Right atrium auricular region (tissue), 2 donors: ENCODE results near the gene ZNF682. TPM values are rescaled to one million over a fixed set of nuclear protein-coding genes. Genes with fewer than 3 reads are reported as not detected.
"Not testable (repeated sequence)": the region's sequence is repeated elsewhere in the genome, so short reads cannot be mapped to it uniquely, and the experiment has no call there.

Experiments
- DNase-seq: peaks from one replicate; pipeline ENCODE4 v3.0.0-alpha.2; 2019; ENCODE audit warnings: low spot score
- H3K27ac ChIP-seq, 2 donors: fragments of 200-600 bp; sonication (generic); 1 replicate in 1 of 2; 2 replicates in 1 of 2; pipeline ENCODE4 v1.5.1; 2016 to 2019
- H3K27me3 ChIP-seq, 2 donors: fragments of 200-600 bp; sonication (generic); one replicate each; pipeline versions ENCODE4 v1.5.1 to v1.6.0; 2017 to 2019
- H3K36me3 ChIP-seq: fragments of 200-600 bp; sonication (generic); one replicate; pipeline ENCODE4 v1.5.1; 2016
- H3K4me1 ChIP-seq, 2 donors: fragments of 200-600 bp; sonication (generic); one replicate each; pipeline versions ENCODE4 v1.5.1 to v1.6.0; 2017 to 2019
- H3K4me3 ChIP-seq, 2 donors: fragments of 200-600 bp; sonication (generic); 1 replicate in 1 of 2; 2 replicates in 1 of 2; pipeline ENCODE4 v1.5.1; 2017 to 2019; ENCODE audit warnings: mild to moderate bottlenecking in 1 of 2, moderate library complexity in 1 of 2
- H3K9me3 ChIP-seq, 2 donors: fragments of 200-600 bp; sonication (generic); one replicate each; pipeline ENCODE4 v1.5.1; 2019
- total RNA-seq, 2 donors: library from RNA; depleted of rRNA; stranded (reverse); fragments of >200 nt; gene quantifications; one replicate each; pipeline ENCODE4 v1.1.0, GENCODE V29; 2016
- TF ChIP-seq, protein P1 (sequence below), 2 donors: fragments of 200-600 bp; sonication (generic); IDR thresholded peaks; one replicate each; pipeline ENCODE4 v1.5.1; 2019; ENCODE audit warnings: antibody characterized with exemption in 2 of 2

ZNF682 gene
- total RNA-seq, 2 donors from 2014 or later, result 1.4 to 4.4 TPM

DNA sequence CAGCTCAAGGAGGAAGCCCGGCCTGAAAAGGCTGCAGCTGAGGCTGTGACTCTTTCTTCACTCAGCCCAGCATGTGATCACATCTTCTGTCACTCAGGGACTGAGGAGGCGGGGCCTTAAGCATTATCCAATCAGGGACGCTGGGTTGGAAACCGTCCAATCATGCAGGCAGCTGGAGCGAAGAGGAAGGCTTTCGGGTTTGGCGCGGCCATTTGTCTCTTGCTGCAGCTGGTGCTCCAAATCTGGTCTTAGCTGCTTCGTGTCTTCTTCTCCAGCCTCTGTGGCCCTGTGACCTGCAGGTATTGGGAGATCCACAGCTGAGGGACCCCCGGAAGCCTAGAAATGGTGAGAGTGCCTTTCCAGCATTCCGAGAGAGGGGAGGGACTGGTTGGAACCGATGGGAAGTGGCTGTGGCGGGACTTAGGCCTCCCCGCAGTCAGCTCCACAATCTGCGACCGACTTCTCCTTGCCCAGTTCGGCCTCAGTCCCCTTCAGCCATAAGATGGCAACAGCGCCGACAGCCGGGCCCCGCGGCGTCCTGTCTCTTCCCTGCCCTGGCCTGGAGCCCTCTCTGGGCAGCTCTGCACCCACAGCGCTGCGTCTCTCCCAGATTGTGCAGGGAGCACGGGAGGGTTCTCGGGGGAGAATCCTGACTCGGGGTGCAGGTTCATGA, 38.6 kb upstream of the ZNF682 start, which contains the start of gene ZNF90:
ZNF90 (plus strand) TSS at position 210 of the 673 bp plus-strand sequence; CDS start at position 343, 133 bp downstream.
- H3K27ac ChIP-seq, result peak within 1 kb of the TSS; percentile 17 to 60
- peak within 1 kb of the TSS; percentile 42 to 65 for H3K4me3 ChIP-seq
- no peaks in the 10 kb centered on the region for H3K4me1 ChIP-seq
- TF ChIP-seq, protein P1, sequence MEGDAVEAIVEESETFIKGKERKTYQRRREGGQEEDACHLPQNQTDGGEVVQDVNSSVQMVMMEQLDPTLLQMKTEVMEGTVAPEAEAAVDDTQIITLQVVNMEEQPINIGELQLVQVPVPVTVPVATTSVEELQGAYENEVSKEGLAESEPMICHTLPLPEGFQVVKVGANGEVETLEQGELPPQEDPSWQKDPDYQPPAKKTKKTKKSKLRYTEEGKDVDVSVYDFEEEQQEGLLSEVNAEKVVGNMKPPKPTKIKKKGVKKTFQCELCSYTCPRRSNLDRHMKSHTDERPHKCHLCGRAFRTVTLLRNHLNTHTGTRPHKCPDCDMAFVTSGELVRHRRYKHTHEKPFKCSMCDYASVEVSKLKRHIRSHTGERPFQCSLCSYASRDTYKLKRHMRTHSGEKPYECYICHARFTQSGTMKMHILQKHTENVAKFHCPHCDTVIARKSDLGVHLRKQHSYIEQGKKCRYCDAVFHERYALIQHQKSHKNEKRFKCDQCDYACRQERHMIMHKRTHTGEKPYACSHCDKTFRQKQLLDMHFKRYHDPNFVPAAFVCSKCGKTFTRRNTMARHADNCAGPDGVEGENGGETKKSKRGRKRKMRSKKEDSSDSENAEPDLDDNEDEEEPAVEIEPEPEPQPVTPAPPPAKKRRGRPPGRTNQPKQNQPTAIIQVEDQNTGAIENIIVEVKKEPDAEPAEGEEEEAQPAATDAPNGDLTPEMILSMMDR (IDR thresholded peaks at IDR 0.05), result no peak
- H3K36me3 ChIP-seq, result no peaks in the 10 kb centered on the region
- peak; percentile 99 for DNase-seq
- H3K27me3 ChIP-seq, result no peaks in the 10 kb centered on the region
- no peaks in the 10 kb centered on the region for H3K9me3 ChIP-seq

DNA sequence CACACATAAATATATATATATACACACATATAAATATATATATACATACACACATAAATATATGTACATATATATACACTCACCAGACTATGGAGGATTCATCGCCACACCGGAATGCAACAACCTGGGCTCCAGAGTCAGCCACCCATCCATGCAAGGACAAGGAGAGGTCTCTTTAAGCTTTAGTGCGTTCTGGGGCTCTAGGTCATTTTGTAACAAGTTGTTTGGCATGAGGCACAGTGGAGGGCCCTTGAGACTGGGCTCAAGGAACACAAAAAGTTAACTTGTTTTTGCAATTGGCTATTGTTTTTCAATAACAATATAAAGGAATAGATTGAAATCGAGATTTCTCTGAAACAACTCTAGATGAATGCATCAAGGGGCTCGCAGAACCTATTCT, 33.6 kb upstream of the ZNF682 start:
- no peak overlapping the region for H3K4me3 ChIP-seq
- no peaks in the 10 kb centered on the region for H3K36me3 ChIP-seq
- H3K9me3 ChIP-seq, result no peaks in the 10 kb centered on the region
- DNase-seq, result no peak
- H3K27me3 ChIP-seq, result no peaks in the 10 kb centered on the region
- TF ChIP-seq, protein P1 (IDR thresholded peaks at IDR 0.05), result no peak
- no peak overlapping the region for H3K27ac ChIP-seq
- no peaks in the 10 kb centered on the region for H3K4me1 ChIP-seq

GRCh38 chr19:20070691-20071090, 31.4 kb upstream of the ZNF682 start:
- TF ChIP-seq, protein P1 (IDR thresholded peaks at IDR 0.05), result no peak
- no peaks in the 10 kb centered on the region for H3K4me1 ChIP-seq
- no peaks in the 10 kb centered on the region for H3K9me3 ChIP-seq
- no peak overlapping the region for H3K4me3 ChIP-seq
- no peaks in the 10 kb centered on the region for H3K27me3 ChIP-seq
- DNase-seq, result no peak
- H3K27ac ChIP-seq, result no peak overlapping the region
- no peaks in the 10 kb centered on the region for H3K36me3 ChIP-seq

DNA sequence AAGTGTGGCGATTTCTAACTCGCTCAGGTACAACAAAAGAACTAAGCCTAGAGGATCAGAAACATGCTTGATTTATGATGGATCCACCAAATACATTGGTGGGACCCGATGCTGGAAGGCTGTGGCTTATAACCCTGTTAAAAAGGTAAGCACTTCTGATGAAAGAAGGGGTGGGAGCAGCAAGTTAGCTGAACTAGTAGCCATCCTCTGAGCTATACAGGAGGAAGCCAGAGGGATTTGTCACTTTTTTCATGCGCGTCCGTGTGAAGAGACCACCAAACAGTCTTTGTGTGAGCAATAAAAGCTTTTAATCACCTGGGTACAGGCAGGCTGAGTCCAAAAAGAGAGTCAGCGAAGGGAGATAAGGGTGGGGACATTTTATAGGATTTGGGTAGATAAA, 29.3 kb upstream of the ZNF682 start:
- H3K4me3 ChIP-seq, H3K27ac ChIP-seq, DNase-seq, H3K4me1 ChIP-seq, H3K27me3 ChIP-seq, H3K9me3 ChIP-seq, H3K36me3 ChIP-seq: not testable (repeated sequence)

DNA sequence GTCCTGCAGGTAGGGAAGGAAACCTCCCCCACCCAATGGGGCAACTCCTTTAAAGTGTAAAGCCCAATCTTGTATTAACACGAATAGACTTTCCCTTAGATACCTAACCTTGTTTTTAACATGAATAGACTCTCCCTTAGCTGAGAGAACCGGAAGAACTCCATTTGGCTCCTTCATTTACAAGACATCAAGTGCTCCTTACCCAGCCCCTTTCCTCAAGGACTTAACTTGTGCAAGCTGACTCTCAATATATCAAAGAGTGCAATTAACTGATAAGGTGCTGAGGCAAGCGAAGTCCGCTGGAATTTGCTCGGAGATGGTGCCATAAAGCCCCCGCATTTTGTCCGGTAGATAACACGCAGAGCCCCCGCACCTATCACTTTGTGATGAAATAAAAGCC, 28.6 kb upstream of the ZNF682 start:
- no peaks in the 10 kb centered on the region for H3K9me3 ChIP-seq
- no peaks in the 10 kb centered on the region for H3K27me3 ChIP-seq
- no peaks in the 10 kb centered on the region for H3K4me1 ChIP-seq
- no peak for DNase-seq
- H3K36me3 ChIP-seq, result no peaks in the 10 kb centered on the region
- H3K4me3 ChIP-seq, result no peak overlapping the region
- no peak overlapping the region for H3K27ac ChIP-seq
- TF ChIP-seq, protein P1 (IDR thresholded peaks at IDR 0.05), result no peak

GRCh38 chr19:20066861-20067260, 27.6 kb upstream of the ZNF682 start:
- no peak for DNase-seq
- H3K27me3 ChIP-seq, result no peaks in the 10 kb centered on the region

More at GRCh38 chr19:20066861-20067260, 27.6 kb upstream of the ZNF682 start:
- TF ChIP-seq, protein P1 (IDR thresholded peaks at IDR 0.05), result no peak
- Histone ChIP-seq H3K4me1 (no peaks in the 10 kb centered on the region), H3K4me3 (no peak overlapping the region), H3K9me3 (no peaks in the 10 kb centered on the region), H3K27ac (no peak overlapping the region), H3K36me3 (no peaks in the 10 kb centered on the region)
